Activated B cell treated with CpG ODN at 0.5 μM for 24 hours (primary cell): ENCODE results near the gene CLDN11. TPM values are rescaled to one million over a fixed set of nuclear protein-coding genes. Genes with fewer than 3 reads are reported as not detected.

Experiments
- ATAC-seq: fragments of 200-7000 bp; cut with Tn5 transposase; one replicate; pipeline ENCODE4 v1.10.0; 2021; ENCODE audit warnings: low read depth, mild to moderate bottlenecking, moderate library complexity
- CTCF ChIA-PET: fragments of 350-600 bp; sonication (Branson Sonifier 250); formaldehyde crosslinking; loops from one replicate; lab custom pipeline; 2021; ENCODE audit warnings: antibody characterized with exemption; lab: Charles Lee
- POLR2A ChIA-PET: fragments of 350-600 bp; sonication (Branson Sonifier 250); formaldehyde crosslinking; loops from one replicate; lab custom pipeline; 2021; ENCODE audit warnings: antibody characterized with exemption; lab: Charles Lee
- DNase-seq: peaks from one replicate; pipeline ENCODE4 v3.0.0; 2022
- H3K27ac Mint-ChIP-seq: one replicate; pipeline ENCODE4 v1.8.0; 2020; ENCODE audit warnings: mixed read lengths
- H3K27me3 Mint-ChIP-seq: one replicate; pipeline ENCODE4 v1.8.0; 2021; ENCODE audit warnings: mixed read lengths
- H3K36me3 Mint-ChIP-seq: one replicate; pipeline ENCODE4 v1.8.0; 2021; ENCODE audit warnings: low read depth, mixed read lengths
- H3K4me1 Mint-ChIP-seq: one replicate; pipeline ENCODE4 v1.8.0; 2021; ENCODE audit warnings: mixed read lengths
- H3K4me3 Mint-ChIP-seq: one replicate; pipeline ENCODE4 v1.8.0; 2020; ENCODE audit warnings: mild to moderate bottlenecking, mixed read lengths
- H3K9me3 Mint-ChIP-seq: one replicate; pipeline ENCODE4 v1.8.0; 2020; ENCODE audit warnings: mixed read lengths
- CTCF ChIP-seq: fragments of 200-600 bp; IDR thresholded peaks from one replicate; pipeline ENCODE4 v1.8.0; 2022; ENCODE audit warnings: antibody characterized with exemption, mild to moderate bottlenecking
- intact Hi-C: fragments of 100-400 bp; cut with micrococcal nuclease; formaldehyde crosslinking; loops from one replicate; pipeline ENCODE4 v1.15.1; 2024
- total RNA-seq: library from RNA; stranded (reverse); gene quantifications from 2 replicates; pipeline ENCODE4 v1.2.3, GENCODE V29; 2022

Gene CLDN11
- total RNA-seq, 1 donor from 2014 or later, result 0.69 TPM

- CTCF ChIA-PET, result no interaction called here
Observed at GRCh38 chr3:170419557-170420087, 954 bp downstream of the CLDN11 start.

DNA sequence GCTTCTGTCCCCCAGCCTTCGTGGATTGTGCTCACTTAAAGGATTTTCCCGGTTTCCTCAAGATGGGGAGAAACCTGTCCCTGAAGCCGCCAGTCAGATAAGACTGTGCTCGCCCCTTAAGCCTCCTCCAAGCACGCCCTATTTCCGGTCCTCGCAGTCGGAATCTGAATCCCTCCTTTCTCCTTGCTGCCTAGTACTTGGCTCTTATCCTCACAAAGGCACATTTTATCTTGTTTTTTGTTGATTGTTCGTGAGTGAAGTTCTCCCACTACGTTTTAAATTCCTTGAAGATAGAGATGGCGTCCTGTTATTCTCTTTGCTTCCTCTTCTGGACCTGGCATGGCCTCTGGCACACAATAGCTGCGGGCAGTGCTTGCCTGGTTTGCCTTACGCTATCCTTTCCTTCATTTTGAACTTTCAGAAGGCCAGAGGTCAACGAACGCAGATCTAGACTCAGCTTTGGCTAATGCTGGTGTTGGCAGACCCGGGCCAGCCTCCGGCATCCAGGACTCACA, 1.7 kb downstream of the CLDN11 start:
- intact Hi-C loops, result no loop called here
- H3K36me3 Mint-ChIP-seq, result no peaks in the 10 kb centered on the region
- ChIA-PET CTCF (no interaction called here), POLR2A (no interaction called here)
- peaks cover 25% of the 10 kb centered on the region for H3K27me3 Mint-ChIP-seq
- peaks cover 18% of the 10 kb centered on the region for H3K4me1 Mint-ChIP-seq
- ATAC-seq (no peak), DNase-seq (no peak)
- no peaks in the 10 kb centered on the region for H3K9me3 Mint-ChIP-seq
- H3K4me3 Mint-ChIP-seq, result peak overlapping the region; percentile 42
- H3K27ac Mint-ChIP-seq, result no peak overlapping the region
- no peak for TF ChIP-seq CTCF

More at GRCh38 chr3:170419557-170420087, 954 bp downstream of the CLDN11 start:
- TF ChIP-seq CTCF, result no peak
- peak; percentile 52 for ATAC-seq
- DNase-seq, result peak; percentile 23
- intact Hi-C loops, result loop anchor here (10.0 kb wide), 1 partner anchor 1925 kb away; no protein-coding TSS in a partner anchor
- POLR2A ChIA-PET, result no interaction called here
- H3K9me3 Mint-ChIP-seq, result no peaks in the 10 kb centered on the region
- peaks cover 25% of the 10 kb centered on the region for H3K27me3 Mint-ChIP-seq
- no peaks in the 10 kb centered on the region for H3K36me3 Mint-ChIP-seq
- peaks cover 18% of the 10 kb centered on the region for H3K4me1 Mint-ChIP-seq
- no peak overlapping the region for H3K27ac Mint-ChIP-seq
- H3K4me3 Mint-ChIP-seq, result peak overlapping the region; percentile 67

- no peak for ATAC-seq
- POLR2A ChIA-PET, result no interaction called here
- no peak for TF ChIP-seq CTCF
- Mint-ChIP-seq H3K9me3 (no peaks in the 10 kb centered on the region), H3K4me1 (peaks cover 18% of the 10 kb centered on the region), H3K36me3 (no peaks in the 10 kb centered on the region), H3K27ac (no peak overlapping the region), H3K4me3 (no peak overlapping the region), H3K27me3 (peaks cover 27% of the 10 kb centered on the region)
- no peak for DNase-seq
- CTCF ChIA-PET, result no interaction called here
- intact Hi-C loops, result no loop called here
Observed at GRCh38 chr3:170421111-170421641, 2.5 kb downstream of the CLDN11 start.

- no peak for ATAC-seq
- Mint-ChIP-seq H3K4me3 (no peak overlapping the region), H3K27me3 (peaks cover 28% of the 10 kb centered on the region), H3K9me3 (no peaks in the 10 kb centered on the region), H3K4me1 (peaks cover 18% of the 10 kb centered on the region), H3K27ac (no peak overlapping the region), H3K36me3 (no peaks in the 10 kb centered on the region)
- no peak for TF ChIP-seq CTCF
- ChIA-PET CTCF (no interaction called here), POLR2A (no interaction called here)
- intact Hi-C loops, result no loop called here
- no peak for DNase-seq
Observed at GRCh38 chr3:170421758-170422157, 3.1 kb downstream of the CLDN11 start.

DNA sequence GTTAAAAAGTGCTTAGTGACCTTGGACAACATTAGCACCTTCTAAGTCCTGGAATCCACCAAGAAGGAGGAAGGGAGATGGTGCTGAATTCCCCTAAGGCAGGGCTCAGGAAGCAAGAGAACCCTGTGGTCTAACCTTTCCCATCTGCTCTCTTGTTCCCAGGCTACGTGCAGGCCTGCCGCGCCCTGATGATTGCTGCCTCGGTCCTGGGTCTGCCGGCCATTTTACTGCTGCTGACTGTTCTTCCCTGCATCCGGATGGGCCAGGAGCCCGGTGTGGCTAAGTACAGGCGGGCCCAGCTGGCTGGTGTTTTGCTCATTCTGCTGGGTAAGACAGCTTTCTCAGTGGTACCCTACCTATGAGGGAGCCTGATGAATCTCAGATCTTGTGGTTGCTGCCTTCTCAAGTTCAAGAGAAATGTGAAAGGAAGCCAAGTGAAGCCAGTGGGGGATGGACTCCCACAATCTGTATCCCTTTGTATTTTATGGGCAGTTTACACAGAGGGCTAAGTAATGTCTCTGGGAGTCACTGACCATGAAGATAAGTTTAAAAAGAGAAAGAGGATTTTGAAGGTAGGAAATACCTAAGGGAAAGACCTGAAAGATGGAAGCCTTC, 4.4 kb downstream of the CLDN11 start:
- no peak overlapping the region for H3K4me3 Mint-ChIP-seq
- ATAC-seq (no peak), DNase-seq (no peak)
- H3K27me3 Mint-ChIP-seq, result peaks cover 20% of the 10 kb centered on the region
- TF ChIP-seq CTCF, result no peak
- no peak overlapping the region for H3K27ac Mint-ChIP-seq
- ChIA-PET CTCF (no interaction called here), POLR2A (no interaction called here)
- peaks cover 16% of the 10 kb centered on the region for H3K4me1 Mint-ChIP-seq
- intact Hi-C loops, result no loop called here
- H3K36me3 Mint-ChIP-seq, result no peaks in the 10 kb centered on the region
- H3K9me3 Mint-ChIP-seq, result no peaks in the 10 kb centered on the region
